ENCODE measurements around the gene KNCN. TPM values are rescaled to one million over a fixed set of nuclear protein-coding genes. Genes with fewer than 3 reads are reported as not detected.

KNCN gene
- not detected for total RNA-seq

GRCh38 chr1:46551597-46552095 is at the start of gene KNCN:
Gene KNCN, minus strand, starts transcription at chr1:46551647. Its CDS starts 432 bp downstream, at chr1:46551215.
- H3K4me3 Mint-ChIP-seq = no peak within 1 kb of the TSS
- H3K27me3 Mint-ChIP-seq = peaks cover 5% of the 10 kb centered on the region
- no peaks in the 10 kb centered on the region for H3K9me3 Mint-ChIP-seq
- no peak for DNase-seq
- H3K27ac Mint-ChIP-seq = no peak within 1 kb of the TSS
- H3K4me1 Mint-ChIP-seq = peaks cover 18% of the 10 kb centered on the region
- no peaks in the 10 kb centered on the region for H3K36me3 Mint-ChIP-seq (ENCODE audit: low read depth)
- ChIA-PET POLR2A (interaction anchor here (0.5 kb wide), 1 partner anchor 9 kb away, joined by 3 read pairs; no protein-coding TSS in a partner anchor), CTCF (interaction anchor here (4.3 kb wide), 1 partner anchor 17 kb away, joined by 27 read pairs; a partner anchor contains a TSS)

DNA sequence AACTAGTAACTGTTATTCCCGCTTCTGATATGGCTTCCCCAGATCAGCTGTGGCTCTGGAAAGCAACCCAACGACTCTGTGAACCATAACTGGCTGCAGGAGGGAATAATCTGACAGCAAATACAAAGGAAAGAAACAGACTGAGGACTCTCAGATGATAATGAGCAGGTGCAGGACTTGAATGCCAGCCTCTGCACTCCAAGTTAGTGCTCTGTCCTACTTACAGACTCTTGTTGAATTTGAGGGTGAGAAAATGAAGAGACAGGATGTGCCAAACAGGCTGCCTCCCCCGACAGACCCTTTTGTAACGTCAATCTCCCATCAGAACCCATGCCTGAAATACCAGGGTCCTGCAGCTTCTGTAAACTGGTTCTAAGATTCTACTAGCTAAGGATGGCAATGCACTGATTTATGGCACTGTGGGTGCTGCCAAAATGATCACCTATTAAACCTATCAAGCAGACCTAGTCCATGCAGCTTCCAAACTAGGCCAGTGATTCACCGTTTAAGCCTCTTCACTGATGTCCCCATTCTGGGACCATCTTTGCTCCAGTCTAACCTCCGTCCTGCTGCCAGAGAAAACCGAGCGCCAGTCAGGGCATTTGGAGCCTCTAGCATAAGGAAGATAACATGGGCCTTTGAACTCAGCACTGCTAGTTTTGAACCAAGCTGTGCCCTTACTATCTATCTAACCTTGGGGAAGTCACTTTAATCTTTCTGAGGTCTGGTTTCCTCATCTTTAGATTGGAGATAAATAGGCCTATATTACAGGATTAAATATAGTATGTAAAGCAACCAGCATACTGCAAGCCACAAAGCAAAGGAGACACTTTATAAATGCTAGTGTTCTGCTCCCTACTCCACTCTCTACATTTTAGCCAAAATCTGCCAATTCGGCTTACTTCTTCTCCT is 47.9 kb upstream of the KNCN start:
- CTCF ChIA-PET = interaction anchor here (7.2 kb wide), 1 partner anchor 16 kb away, joined by 54 read pairs; no protein-coding TSS in a partner anchor
- peaks cover 64% of the 10 kb centered on the region for H3K36me3 Mint-ChIP-seq (ENCODE audit: low read depth)
- DNase-seq = no peak
- POLR2A ChIA-PET = interaction anchor here (0.9 to 14.0 kb wide), 3 partner anchors 15 to 68 kb away, joined by 3 to 202 read pairs (median 8); no protein-coding TSS in a partner anchor
- no peaks in the 10 kb centered on the region for H3K27me3 Mint-ChIP-seq
- H3K27ac Mint-ChIP-seq = peak overlapping the region; percentile 13
- H3K4me1 Mint-ChIP-seq = peaks cover 88% of the 10 kb centered on the region
- H3K9me3 Mint-ChIP-seq = no peaks in the 10 kb centered on the region
- H3K4me3 Mint-ChIP-seq = no peak overlapping the region

GRCh38 chr1:46596846-46597245 is 45.4 kb upstream of the KNCN start:
- peaks cover 87% of the 10 kb centered on the region for H3K4me1 Mint-ChIP-seq
- H3K4me3 Mint-ChIP-seq = no peak overlapping the region
- no peak for DNase-seq
- no peaks in the 10 kb centered on the region for H3K9me3 Mint-ChIP-seq
- peaks cover 81% of the 10 kb centered on the region for H3K36me3 Mint-ChIP-seq (ENCODE audit: low read depth)
- ChIA-PET POLR2A (interaction anchor here (1.4 to 3.2 kb wide), 2 partner anchors 8 to 11 kb away, joined by 5 to 17 read pairs; partner anchors contain the start of gene MKNK1), CTCF (no interaction called here)
- H3K27me3 Mint-ChIP-seq = no peaks in the 10 kb centered on the region
- H3K27ac Mint-ChIP-seq = no peak overlapping the region

- H3K9me3 Mint-ChIP-seq = no peaks in the 10 kb centered on the region
- H3K27ac Mint-ChIP-seq = no peak overlapping the region
- H3K36me3 Mint-ChIP-seq (ENCODE audit: low read depth) = peaks cover 81% of the 10 kb centered on the region
- peaks cover 86% of the 10 kb centered on the region for H3K4me1 Mint-ChIP-seq
- ChIA-PET CTCF (no interaction called here), POLR2A (interaction anchor here (0.8 to 3.2 kb wide), 5 partner anchors 8 to 64 kb away, joined by 3 to 17 read pairs (median 5); partner anchors contain the start of gene MKNK1)
- no peaks in the 10 kb centered on the region for H3K27me3 Mint-ChIP-seq
- no peak overlapping the region for H3K4me3 Mint-ChIP-seq
- DNase-seq = no peak
Measured at GRCh38 chr1:46596036-46596435, 44.6 kb upstream of the KNCN start.

GRCh38 chr1:46595127-46595526 is 43.7 kb upstream of the KNCN start:
- H3K4me1 Mint-ChIP-seq = peaks cover 81% of the 10 kb centered on the region
- peak overlapping the region; percentile 11 for H3K4me3 Mint-ChIP-seq

GRCh38 chr1:46594063-46594462 is 42.6 kb upstream of the KNCN start:
- Mint-ChIP-seq H3K9me3 (peaks cover 11% of the 10 kb centered on the region), H3K36me3 (ENCODE audit: low read depth) (peaks cover 89% of the 10 kb centered on the region), H3K4me3 (peak overlapping the region; percentile 17), H3K4me1 (peaks cover 70% of the 10 kb centered on the region), H3K27me3 (no peaks in the 10 kb centered on the region), H3K27ac (peak overlapping the region; percentile 58)
- DNase-seq = no peak
- ChIA-PET CTCF (interaction anchor here (0.7 kb wide), 1 partner anchor 56 kb away, joined by 4 read pairs; no protein-coding TSS in a partner anchor), POLR2A (interaction anchor here (3.2 kb wide), 1 partner anchor 10 kb away, joined by 17 read pairs; the partner anchor contains the start of gene MKNK1)

More at GRCh38 chr1:46595127-46595526, 43.7 kb upstream of the KNCN start:
- H3K27me3 Mint-ChIP-seq = no peaks in the 10 kb centered on the region
- ChIA-PET CTCF (no interaction called here), POLR2A (interaction anchor here (1.5 to 3.2 kb wide), 3 partner anchors 9 to 65 kb away, joined by 3 to 17 read pairs (median 9); partner anchors contain the start of gene MKNK1)
- H3K36me3 Mint-ChIP-seq (ENCODE audit: low read depth) = peaks cover 83% of the 10 kb centered on the region
- peak; percentile 41 for DNase-seq
- H3K27ac Mint-ChIP-seq = peak overlapping the region; percentile 58
- peaks cover 2% of the 10 kb centered on the region for H3K9me3 Mint-ChIP-seq

GRCh38 chr1:46592823-46593222 is 41.4 kb upstream of the KNCN start:
- Mint-ChIP-seq H3K27ac (no peak overlapping the region), H3K9me3 (peaks cover 14% of the 10 kb centered on the region), H3K27me3 (no peaks in the 10 kb centered on the region), H3K36me3 (ENCODE audit: low read depth) (peaks cover 89% of the 10 kb centered on the region), H3K4me1 (peaks cover 61% of the 10 kb centered on the region), H3K4me3 (no peak overlapping the region)
- ChIA-PET CTCF (no interaction called here), POLR2A (interaction anchor here (2.0 kb wide), 1 partner anchor 11 kb away, joined by 6 read pairs; no protein-coding TSS in a partner anchor)
- no peak for DNase-seq

- Mint-ChIP-seq H3K9me3 (peaks cover 14% of the 10 kb centered on the region), H3K36me3 (ENCODE audit: low read depth) (peaks cover 88% of the 10 kb centered on the region), H3K27me3 (no peaks in the 10 kb centered on the region), H3K4me3 (no peak overlapping the region), H3K4me1 (peaks cover 33% of the 10 kb centered on the region), H3K27ac (no peak overlapping the region)
- CTCF ChIA-PET = interaction anchor here (0.5 to 1.5 kb wide), 2 partner anchors 13 to 18 kb away, joined by 3 to 4 read pairs; no protein-coding TSS in a partner anchor
- DNase-seq = no peak
- POLR2A ChIA-PET = interaction anchor here (1.4 to 16.0 kb wide), 3 partner anchors 8 to 16 kb away, joined by 4 to 202 read pairs (median 5); partner anchors contain the start of gene MKNK1
Measured at GRCh38 chr1:46589529-46589928, 38.1 kb upstream of the KNCN start.

- peaks cover 86% of the 10 kb centered on the region for H3K36me3 Mint-ChIP-seq (ENCODE audit: low read depth)
- H3K27ac Mint-ChIP-seq = no peak overlapping the region
- POLR2A ChIA-PET = interaction anchor here (16.0 kb wide), 1 partner anchor 18 kb away, joined by 202 read pairs; the partner anchor contains the start of gene MKNK1
- H3K27me3 Mint-ChIP-seq = no peaks in the 10 kb centered on the region
- no peak for DNase-seq
- peaks cover 36% of the 10 kb centered on the region for H3K4me1 Mint-ChIP-seq
- CTCF ChIA-PET = no interaction called here
- H3K4me3 Mint-ChIP-seq = no peak overlapping the region
- peaks cover 14% of the 10 kb centered on the region for H3K9me3 Mint-ChIP-seq
Measured at GRCh38 chr1:46587069-46587468, 35.6 kb upstream of the KNCN start.

DNA sequence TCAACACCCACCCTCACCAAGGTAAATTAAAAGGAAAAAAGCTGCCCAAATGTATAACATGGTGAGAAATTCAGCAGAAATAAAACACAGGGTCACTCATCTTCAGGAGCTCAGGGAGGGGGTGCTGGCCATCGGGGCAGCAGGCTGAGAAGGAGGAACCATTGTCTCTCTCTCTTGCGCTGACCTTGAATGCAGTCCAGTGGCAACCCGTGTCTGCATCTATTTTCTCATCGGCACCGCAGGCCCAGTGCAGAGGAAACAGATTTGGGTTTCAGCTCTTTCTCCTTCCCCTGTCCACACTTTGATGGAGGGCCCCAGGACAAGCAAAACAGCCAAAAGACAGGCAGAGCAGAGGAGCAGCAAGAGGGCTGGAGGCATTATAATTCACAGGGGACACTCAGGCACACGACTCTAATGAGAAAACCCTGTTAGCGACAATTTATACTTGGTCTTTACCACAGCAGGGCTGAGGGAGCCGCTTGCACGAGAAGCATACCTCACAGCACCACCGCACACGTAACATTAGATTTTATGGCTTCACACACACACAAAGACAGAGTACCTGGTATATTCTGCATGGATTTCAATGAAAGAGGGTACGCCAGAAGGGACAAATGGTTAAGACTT is 34.0 kb upstream of the KNCN start:
- POLR2A ChIA-PET = interaction anchor here (1.4 to 16.0 kb wide), 2 partner anchors 11 to 20 kb away, joined by 5 to 202 read pairs; partner anchors contain the start of gene MKNK1
- Mint-ChIP-seq H3K36me3 (ENCODE audit: low read depth) (peaks cover 82% of the 10 kb centered on the region), H3K4me1 (peaks cover 41% of the 10 kb centered on the region), H3K27ac (peak overlapping the region; percentile 19), H3K27me3 (no peaks in the 10 kb centered on the region), H3K9me3 (peaks cover 14% of the 10 kb centered on the region), H3K4me3 (no peak overlapping the region)
- DNase-seq = no peak
- CTCF ChIA-PET = interaction anchor here (4.7 kb wide), 1 partner anchor 17 kb away, joined by 54 read pairs; the partner anchor contains the start of gene MKNK1

GRCh38 chr1:46583494-46583893 is 32.0 kb upstream of the KNCN start:
- ChIA-PET CTCF (interaction anchor here (1.3 to 4.7 kb wide), 2 partner anchors 19 to 48 kb away, joined by 3 to 54 read pairs; partner anchors contain the start of gene MKNK1), POLR2A (interaction anchor here (1.3 to 16.0 kb wide), 5 partner anchors 12 to 136 kb away, joined by 3 to 202 read pairs (median 9); partner anchors contain the start of genes MKNK1 and MOB3C)
- peaks cover 49% of the 10 kb centered on the region for H3K4me1 Mint-ChIP-seq
- H3K4me3 Mint-ChIP-seq = no peak overlapping the region
- no peak for DNase-seq
- H3K36me3 Mint-ChIP-seq (ENCODE audit: low read depth) = peaks cover 79% of the 10 kb centered on the region
- no peaks in the 10 kb centered on the region for H3K9me3 Mint-ChIP-seq
- no peaks in the 10 kb centered on the region for H3K27me3 Mint-ChIP-seq
- peak overlapping the region; percentile 99 for H3K27ac Mint-ChIP-seq

- Mint-ChIP-seq H3K9me3 (no peaks in the 10 kb centered on the region), H3K27ac (peak overlapping the region; percentile 99), H3K27me3 (no peaks in the 10 kb centered on the region), H3K4me3 (no peak overlapping the region), H3K4me1 (peaks cover 51% of the 10 kb centered on the region), H3K36me3 (ENCODE audit: low read depth) (peaks cover 82% of the 10 kb centered on the region)
- no peak for DNase-seq
- POLR2A ChIA-PET = interaction anchor here (1.2 to 16.0 kb wide), 9 partner anchors 12 to 336 kb away, joined by 3 to 202 read pairs (median 6); partner anchors contain the start of genes MKNK1, MOB3C and RAD54L
- CTCF ChIA-PET = interaction anchor here (1.3 to 4.7 kb wide), 4 partner anchors 19 to 93 kb away, joined by 3 to 54 read pairs (median 6); partner anchors contain the start of genes MKNK1 and MOB3C
Measured at GRCh38 chr1:46582972-46583371, 31.5 kb upstream of the KNCN start.
